Renal cortical epithelial cell (primary cell): Measurements from ENCODE around the gene SLC6A3. TPM values are rescaled to one million over a fixed set of nuclear protein-coding genes. Genes with fewer than 3 reads are reported as not detected.

Experiments used
- DNase-seq: peaks from one replicate; pipeline ENCODE4 v3.0.0-alpha.2; 2011; ENCODE audit warnings: low read depth
- total RNA-seq: library from RNA; depleted of rRNA; stranded (reverse); fragments of >200 nt; gene quantifications from 2 replicates; pipeline ENCODE4 v1.2.3, GENCODE V29; 2014

The SLC6A3 gene
- total RNA-seq, 1 donor from 2014 or later: not detected

GRCh38 chr5:1442222-1443145 lies 2.8 kb downstream of the SLC6A3 start:
- DNase-seq: no peak

GRCh38 chr5:1441166-1441865 lies 3.9 kb downstream of the SLC6A3 start:
- no peak for DNase-seq

GRCh38 chr5:1440098-1440493 lies 5.1 kb downstream of the SLC6A3 start:
- DNase-seq: no peak

- no peak for DNase-seq
Measured at GRCh38 chr5:1439388-1440097, 5.7 kb downstream of the SLC6A3 start.

GRCh38 chr5:1438871-1439270 lies 6.4 kb downstream of the SLC6A3 start:
- DNase-seq: no peak

- no peak for DNase-seq
Measured at GRCh38 chr5:1437876-1438559, 7.2 kb downstream of the SLC6A3 start.

- DNase-seq: peak; percentile 10
Measured at GRCh38 chr5:1437226-1437829, 7.9 kb downstream of the SLC6A3 start.

- no peak for DNase-seq
Measured at GRCh38 chr5:1436681-1437080, 8.6 kb downstream of the SLC6A3 start.

- DNase-seq: no peak
Measured at GRCh38 chr5:1436036-1436435, 9.2 kb downstream of the SLC6A3 start.

- no peak for DNase-seq
Measured at GRCh38 chr5:1435369-1435768, 9.9 kb downstream of the SLC6A3 start.

GRCh38 chr5:1432296-1432695 lies 12.9 kb downstream of the SLC6A3 start:
- no peak for DNase-seq

GRCh38 chr5:1431896-1432295 lies 13.3 kb downstream of the SLC6A3 start:
- no peak for DNase-seq

- no peak for DNase-seq
Measured at GRCh38 chr5:1431021-1431811, 14.0 kb downstream of the SLC6A3 start.

- DNase-seq: no peak
Measured at GRCh38 chr5:1430121-1430795, 15.0 kb downstream of the SLC6A3 start.

GRCh38 chr5:1429496-1429895 lies 15.7 kb downstream of the SLC6A3 start:
- DNase-seq: no peak

- DNase-seq: no peak
Measured at GRCh38 chr5:1429066-1429465, 16.2 kb downstream of the SLC6A3 start.

- no peak for DNase-seq
Measured at GRCh38 chr5:1428107-1428506, 17.1 kb downstream of the SLC6A3 start.

- no peak for DNase-seq
Measured at GRCh38 chr5:1424716-1425115, 20.5 kb downstream of the SLC6A3 start.

GRCh38 chr5:1423901-1424603 lies 21.2 kb downstream of the SLC6A3 start:
- no peak for DNase-seq
